PC-3 (cell line): ENCODE results near the gene TTC8. TPM values are rescaled to one million over a fixed set of nuclear protein-coding genes. Genes with fewer than 3 reads are reported as not detected.
"Not testable (repeated sequence)": the region's sequence is repeated elsewhere in the genome, so short reads cannot be mapped to it uniquely, and the experiment has no call there.

Source experiments
- ATAC-seq: fragments of 200-7000 bp; cut with Tn5 transposase; 2 replicates; pipeline ENCODE4 v1.9.1; 2020; ENCODE audit warnings: mild to moderate bottlenecking, moderate library complexity
- BruUV-seq: library from RNA; stranded (reverse); fragments of 400-500 nt; replicated peaks from 2 replicates; lab custom pipeline; 2021; lab: Mats Ljungman, UMichigan
- CTCF ChIA-PET: fragments of 300-600 bp; sonication (Branson Sonifier 250); formaldehyde crosslinking; loops from one replicate; lab custom pipeline; 2022; ENCODE audit warnings: antibody characterized with exemption; lab: Charles Lee
- POLR2A ChIA-PET: fragments of 300-600 bp; sonication (Branson Sonifier 250); formaldehyde crosslinking; loops from one replicate; lab custom pipeline; 2022; ENCODE audit warnings: antibody characterized with exemption; ENCODE audit not compliant: unreplicated experiment; lab: Charles Lee
- DNase-seq: peaks from one replicate; pipeline ENCODE4 v3.0.0-alpha.2; 2015
- H2AFZ ChIP-seq: fragments of 300-600 bp; sonication (generic); 2 replicates; pipeline ENCODE4 v1.6.0; 2016; ENCODE audit warnings: antibody characterized with exemption, low read length
- H3F3A ChIP-seq: fragments of 300-600 bp; sonication (generic); one replicate; pipeline ENCODE4 v1.6.0; 2017; ENCODE audit warnings: antibody characterized with exemption, low read length, control low read depth, mild to moderate bottlenecking; ENCODE audit not compliant: unreplicated experiment
- H3K27ac ChIP-seq: fragments of 300-600 bp; sonication (generic); 2 replicates; pipeline ENCODE4 v1.5.1; 2016; ENCODE audit warnings: mild to moderate bottlenecking, low read length
- H3K27me3 ChIP-seq: fragments of 300-600 bp; sonication (generic); 2 replicates; pipeline ENCODE4 v1.6.1; 2016; ENCODE audit warnings: low read length, mixed read lengths
- H3K36me3 ChIP-seq: fragments of 300-600 bp; sonication (generic); 2 replicates; pipeline ENCODE4 v1.6.1; 2016; ENCODE audit warnings: low read depth, mixed run types, low read length, mixed read lengths
- H3K4me1 ChIP-seq: fragments of 300-600 bp; sonication (generic); 2 replicates; pipeline ENCODE4 v1.5.1; 2016; ENCODE audit warnings: low read length; ENCODE audit not compliant: insufficient read depth
- H3K4me2 ChIP-seq: fragments of 300-600 bp; sonication (generic); 2 replicates; pipeline ENCODE4 v1.6.0; 2016; ENCODE audit warnings: low read length
- H3K4me3 ChIP-seq: fragments of 300-600 bp; sonication (generic); 2 replicates; pipeline ENCODE4 v1.5.1; 2016; ENCODE audit warnings: mild to moderate bottlenecking, low read length, mixed read lengths
- H3K79me2 ChIP-seq: fragments of 300-600 bp; sonication (generic); 2 replicates; pipeline ENCODE4 v1.6.1; 2017; ENCODE audit warnings: low read length, mixed read lengths
- H3K9ac ChIP-seq: fragments of 300-600 bp; sonication (generic); 2 replicates; pipeline ENCODE4 v1.6.0; 2016; ENCODE audit warnings: mild to moderate bottlenecking, low read length
- H3K9me2 ChIP-seq: fragments of 300-600 bp; sonication (generic); replicated peaks from 2 replicates; pipeline ENCODE4 v1.6.1; 2016; ENCODE audit warnings: mixed run types, low read length, mixed read lengths
- H3K9me3 ChIP-seq: fragments of 300-600 bp; sonication (generic); 2 replicates; pipeline ENCODE4 v1.6.1; 2016; ENCODE audit warnings: low read length, mixed read lengths
- H4K20me1 ChIP-seq: fragments of 300-600 bp; sonication (generic); 2 replicates; pipeline ENCODE4 v1.6.1; 2016; ENCODE audit warnings: low read length, mixed read lengths
- EZH2 ChIP-seq: fragments of 300-600 bp; sonication (generic); IDR thresholded peaks from one replicate; pipeline ENCODE4 v1.6.1; 2017; ENCODE audit warnings: antibody characterized with exemption, mild to moderate bottlenecking, low read length; ENCODE audit not compliant: unreplicated experiment
- EZH2phosphoT487 ChIP-seq: fragments of 300-600 bp; sonication (generic); IDR thresholded peaks from 2 replicates; pipeline ENCODE4 v1.6.1; 2018; ENCODE audit warnings: mild to moderate bottlenecking, antibody characterized with exemption, low read length, borderline replicate concordance
- intact Hi-C: fragments of 100-400 bp; cut with micrococcal nuclease; formaldehyde crosslinking; loops from 2 replicates; pipeline ENCODE4 v1.9.0; 2023
- total RNA-seq: library from RNA; depleted of rRNA; stranded (reverse); fragments of >200 nt; gene quantifications from 2 replicates; pipeline ENCODE4 v1.2.3, GENCODE V29; 2014
- TF ChIP-seq, protein P1 (sequence below): fragments of 300-600 bp; sonication (generic); conservative IDR thresholded peaks from 2 replicates; pipeline ENCODE4 v1.5.1; 2017; ENCODE audit warnings: antibody characterized with exemption, low read depth, mild to moderate bottlenecking, low read length

Gene TTC8
- total RNA-seq, 1 experiment from 2014 or later = 24.8 TPM

DNA sequence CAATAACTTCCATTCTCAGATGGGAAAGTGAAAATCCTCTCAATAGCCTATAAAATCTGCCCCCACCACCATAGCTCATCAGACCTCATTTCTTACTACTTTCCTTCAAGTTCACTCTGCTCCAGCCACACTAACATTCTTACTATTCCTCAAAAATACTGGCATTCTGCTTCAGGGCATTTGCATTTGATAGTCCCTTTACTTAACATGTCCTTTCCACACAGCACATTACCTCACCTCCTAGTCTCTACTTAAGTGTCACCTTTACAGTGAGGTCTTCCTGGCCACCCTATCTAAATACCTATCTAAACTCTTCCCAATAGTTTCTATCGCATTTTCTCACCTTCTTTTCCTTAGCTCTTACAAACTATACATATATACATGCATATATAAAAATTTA lies 38.5 kb upstream of the TTC8 start:
- no peak overlapping the region for H2AFZ ChIP-seq
- H3K9me2 ChIP-seq = no peaks in the 10 kb centered on the region
- H3K4me2 ChIP-seq = no peak overlapping the region
- H3K4me3 ChIP-seq = no peak overlapping the region
- no peaks in the 10 kb centered on the region for H3K27me3 ChIP-seq
- H4K20me1 ChIP-seq = no peaks in the 10 kb centered on the region
- BruUV-seq = no TSS peak
- no peaks in the 10 kb centered on the region for H3K9me3 ChIP-seq
- H3K27ac ChIP-seq = no peak overlapping the region
- intact Hi-C loops = no loop called here
- H3K79me2 ChIP-seq = no peaks in the 10 kb centered on the region
- TF ChIP-seq EZH2phosphoT487 (no peak), EZH2 (no peak)
- TF ChIP-seq, protein P1, sequence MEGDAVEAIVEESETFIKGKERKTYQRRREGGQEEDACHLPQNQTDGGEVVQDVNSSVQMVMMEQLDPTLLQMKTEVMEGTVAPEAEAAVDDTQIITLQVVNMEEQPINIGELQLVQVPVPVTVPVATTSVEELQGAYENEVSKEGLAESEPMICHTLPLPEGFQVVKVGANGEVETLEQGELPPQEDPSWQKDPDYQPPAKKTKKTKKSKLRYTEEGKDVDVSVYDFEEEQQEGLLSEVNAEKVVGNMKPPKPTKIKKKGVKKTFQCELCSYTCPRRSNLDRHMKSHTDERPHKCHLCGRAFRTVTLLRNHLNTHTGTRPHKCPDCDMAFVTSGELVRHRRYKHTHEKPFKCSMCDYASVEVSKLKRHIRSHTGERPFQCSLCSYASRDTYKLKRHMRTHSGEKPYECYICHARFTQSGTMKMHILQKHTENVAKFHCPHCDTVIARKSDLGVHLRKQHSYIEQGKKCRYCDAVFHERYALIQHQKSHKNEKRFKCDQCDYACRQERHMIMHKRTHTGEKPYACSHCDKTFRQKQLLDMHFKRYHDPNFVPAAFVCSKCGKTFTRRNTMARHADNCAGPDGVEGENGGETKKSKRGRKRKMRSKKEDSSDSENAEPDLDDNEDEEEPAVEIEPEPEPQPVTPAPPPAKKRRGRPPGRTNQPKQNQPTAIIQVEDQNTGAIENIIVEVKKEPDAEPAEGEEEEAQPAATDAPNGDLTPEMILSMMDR = no peak
- H3K36me3 ChIP-seq = no peaks in the 10 kb centered on the region
- no peak for DNase-seq
- H3K9ac ChIP-seq = no peak overlapping the region
- ChIA-PET POLR2A (no interaction called here), CTCF (no interaction called here)
- no peaks in the 10 kb centered on the region for H3K4me1 ChIP-seq
- H3F3A ChIP-seq = no peaks in the 10 kb centered on the region
- ATAC-seq = no peak

DNA sequence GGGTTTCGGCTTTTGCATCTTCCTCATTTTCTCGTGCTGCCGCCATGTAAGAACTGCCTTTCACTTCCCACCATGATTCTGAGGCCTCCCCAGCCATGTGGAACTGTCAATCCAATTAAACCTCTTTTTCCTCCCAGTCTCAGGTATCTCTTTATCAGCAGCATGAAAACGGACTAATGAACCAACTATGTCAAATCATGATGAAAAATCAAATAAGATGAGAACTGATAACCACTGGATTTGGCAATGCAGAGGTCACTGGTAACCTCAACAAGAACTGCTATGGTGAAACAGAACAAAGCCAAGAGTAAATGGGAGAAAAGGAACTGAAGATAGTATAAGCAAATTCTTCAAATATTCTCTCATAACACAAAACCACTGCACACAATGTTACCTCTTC lies 37.7 kb upstream of the TTC8 start:
- Histone ChIP-seq H3K4me1 (peaks cover 2% of the 10 kb centered on the region; the same call in 1 of the 2 replicates), H3F3A (no peaks in the 10 kb centered on the region), H3K9ac (no peak overlapping the region), H3K9me2 (no peaks in the 10 kb centered on the region), H3K27ac (no peak overlapping the region), H3K4me3 (no peak overlapping the region), H3K9me3 (no peaks in the 10 kb centered on the region), H3K79me2 (no peaks in the 10 kb centered on the region), H3K36me3 (no peaks in the 10 kb centered on the region), H3K4me2 (no peak overlapping the region), H3K27me3 (no peaks in the 10 kb centered on the region), H4K20me1 (no peaks in the 10 kb centered on the region), H2AFZ (no peak overlapping the region)
- ChIA-PET POLR2A (no interaction called here), CTCF (no interaction called here)
- DNase-seq (no peak), ATAC-seq (no peak)
- BruUV-seq = no TSS peak
- TF ChIP-seq EZH2 = no peak
- TF ChIP-seq, protein P1 = no peak
- no peak for TF ChIP-seq EZH2phosphoT487
- intact Hi-C loops = no loop called here

DNA sequence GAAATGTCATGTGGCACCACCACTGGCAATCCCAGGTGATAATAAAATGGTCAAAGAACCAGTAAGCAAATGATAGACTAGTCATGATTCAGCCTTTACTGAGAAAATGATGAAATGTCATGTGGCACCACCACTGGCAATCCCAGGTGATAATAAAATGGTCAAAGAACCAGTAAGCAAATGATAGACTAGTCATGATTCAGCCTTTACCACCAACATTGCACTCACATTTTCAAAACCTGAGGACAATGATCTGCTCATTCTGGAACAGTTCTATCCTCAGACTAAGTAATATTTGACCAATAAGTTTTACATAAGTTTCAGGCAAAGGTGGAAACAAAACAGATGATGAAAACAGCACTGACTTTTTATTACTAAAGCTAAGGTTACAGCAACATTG lies 34.9 kb upstream of the TTC8 start:
- H4K20me1 ChIP-seq, H3F3A ChIP-seq, BruUV-seq, H3K27ac ChIP-seq, intact Hi-C loops, H3K9me3 ChIP-seq, H3K79me2 ChIP-seq, H3K9ac ChIP-seq, H3K4me2 ChIP-seq, CTCF ChIA-PET, ATAC-seq, H3K27me3 ChIP-seq, H2AFZ ChIP-seq, H3K9me2 ChIP-seq, POLR2A ChIA-PET, H3K4me1 ChIP-seq, H3K36me3 ChIP-seq, DNase-seq, H3K4me3 ChIP-seq: not testable (repeated sequence)
